ENCODE measurements around the gene CCL11. TPM values are rescaled to one million over a fixed set of nuclear protein-coding genes. Genes with fewer than 3 reads are reported as not detected.
"Not testable (repeated sequence)": the region's sequence is repeated elsewhere in the genome, so short reads cannot be mapped to it uniquely, and the experiment has no call there.

Gene CCL11
- total RNA-seq, 1 experiment from 2014 or later, result not detected

DNA sequence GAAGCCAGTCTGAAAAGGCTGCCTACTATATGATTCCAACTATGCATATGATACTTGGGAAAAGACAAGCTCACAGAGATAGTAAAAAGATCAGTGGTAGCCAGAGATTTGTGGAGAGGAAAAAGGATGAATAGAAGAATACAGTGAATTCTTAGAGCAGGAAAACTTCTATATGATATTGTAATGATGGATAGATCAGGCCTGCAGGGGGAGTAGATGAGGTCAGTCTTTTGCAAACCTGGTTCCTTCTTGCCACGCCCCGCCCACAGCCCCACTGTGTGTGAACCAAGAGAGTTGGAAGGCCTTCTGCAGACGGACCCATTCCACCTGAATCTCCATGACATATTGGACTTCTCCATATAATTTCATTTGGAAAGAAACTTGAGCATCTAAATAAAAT is 32.9 kb downstream of the CCL11 start:
- Mint-ChIP-seq H3K9me3 (ENCODE audit: unreplicated experiment) (no peaks in the 10 kb centered on the region), H3K27me3 (ENCODE audit: insufficient read depth, unreplicated experiment) (peaks cover 6% of the 10 kb centered on the region), H3K27ac (ENCODE audit: unreplicated experiment) (no peak overlapping the region), H3K4me3 (ENCODE audit: unreplicated experiment) (no peak overlapping the region), H3K36me3 (ENCODE audit: insufficient read depth, unreplicated experiment) (no peaks in the 10 kb centered on the region), H3K4me1 (ENCODE audit: low read depth, unreplicated experiment) (no peaks in the 10 kb centered on the region)
- no TSS peak for BruUV-seq (replicated peaks)
- Histone ChIP-seq H3K27me3 (replicated peaks; ENCODE audit: control insufficient read depth, insufficient read depth, low read length) (no peaks in the 10 kb centered on the region), H3K36me3 (ENCODE audit: control insufficient read depth, insufficient read depth, low read length) (no peaks in the 10 kb centered on the region), H3K4me3 (ENCODE audit: low read depth, low read length) (no peak overlapping the region), H3K4me1 (no peaks in the 10 kb centered on the region), H3K9me3 (no peaks in the 10 kb centered on the region)
- intact Hi-C loops (cut with micrococcal nuclease; ENCODE audit: unreplicated experiment), result loop anchor here (5.0 kb wide), 1 partner anchor 44 kb away; the partner anchor contains the start of gene CCL1
- TF ChIP-seq, protein P1, sequence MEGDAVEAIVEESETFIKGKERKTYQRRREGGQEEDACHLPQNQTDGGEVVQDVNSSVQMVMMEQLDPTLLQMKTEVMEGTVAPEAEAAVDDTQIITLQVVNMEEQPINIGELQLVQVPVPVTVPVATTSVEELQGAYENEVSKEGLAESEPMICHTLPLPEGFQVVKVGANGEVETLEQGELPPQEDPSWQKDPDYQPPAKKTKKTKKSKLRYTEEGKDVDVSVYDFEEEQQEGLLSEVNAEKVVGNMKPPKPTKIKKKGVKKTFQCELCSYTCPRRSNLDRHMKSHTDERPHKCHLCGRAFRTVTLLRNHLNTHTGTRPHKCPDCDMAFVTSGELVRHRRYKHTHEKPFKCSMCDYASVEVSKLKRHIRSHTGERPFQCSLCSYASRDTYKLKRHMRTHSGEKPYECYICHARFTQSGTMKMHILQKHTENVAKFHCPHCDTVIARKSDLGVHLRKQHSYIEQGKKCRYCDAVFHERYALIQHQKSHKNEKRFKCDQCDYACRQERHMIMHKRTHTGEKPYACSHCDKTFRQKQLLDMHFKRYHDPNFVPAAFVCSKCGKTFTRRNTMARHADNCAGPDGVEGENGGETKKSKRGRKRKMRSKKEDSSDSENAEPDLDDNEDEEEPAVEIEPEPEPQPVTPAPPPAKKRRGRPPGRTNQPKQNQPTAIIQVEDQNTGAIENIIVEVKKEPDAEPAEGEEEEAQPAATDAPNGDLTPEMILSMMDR (IDR thresholded peaks at IDR 0.05; ENCODE audit: insufficient read depth in 1 of 2, low read depth in 1 of 2, low read length in 1 of 2, severe bottlenecking in 1 of 2, unreplicated experiment in 1 of 2), result peak in 1 of 2 experiments; percentile 31
- DNase-seq, result peak; percentile 43 to 54
- ChIA-PET CTCF (interaction anchor here (4.0 kb wide), 1 partner anchor 43 kb away, joined by 13 read pairs; no protein-coding TSS in a partner anchor), POLR2A (no interaction called here)

DNA sequence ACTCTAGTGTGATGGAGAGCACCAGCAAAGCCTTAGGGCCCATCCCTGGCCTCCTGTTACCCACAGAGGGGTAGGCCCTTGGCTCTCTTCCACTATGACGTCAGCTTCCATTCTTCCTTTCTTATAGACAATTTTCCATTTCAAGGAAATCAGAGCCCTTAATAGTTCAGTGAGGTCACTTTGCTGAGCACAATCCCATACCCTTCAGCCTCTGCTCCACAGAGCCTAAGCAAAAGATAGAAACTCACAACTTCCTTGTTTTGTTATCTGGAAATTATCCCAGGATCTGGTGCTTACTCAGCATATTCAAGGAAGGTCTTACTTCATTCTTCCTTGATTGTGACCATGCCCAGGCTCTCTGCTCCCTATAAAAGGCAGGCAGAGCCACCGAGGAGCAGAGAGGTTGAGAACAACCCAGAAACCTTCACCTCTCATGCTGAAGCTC is 33.5 kb downstream of the CCL11 start, which contains the start of gene CCL8:
Gene CCL8 (plus strand): TSS at position 397 of the 445 bp plus-strand sequence. CDS start 67 bp downstream, outside the sequence.
- Histone ChIP-seq H3K4me1 (no peaks in the 10 kb centered on the region), H3K36me3 (ENCODE audit: control insufficient read depth, insufficient read depth, low read length) (no peaks in the 10 kb centered on the region), H3K27me3 (replicated peaks; ENCODE audit: control insufficient read depth, insufficient read depth, low read length) (no peaks in the 10 kb centered on the region), H3K4me3 (ENCODE audit: low read depth, low read length) (no peak within 1 kb of the TSS), H3K9me3 (no peaks in the 10 kb centered on the region)
- TF ChIP-seq, protein P1 (IDR thresholded peaks at IDR 0.05; ENCODE audit: insufficient read depth in 1 of 2, low read depth in 1 of 2, low read length in 1 of 2, severe bottlenecking in 1 of 2, unreplicated experiment in 1 of 2), result no peak
- H3K36me3 Mint-ChIP-seq (ENCODE audit: insufficient read depth, unreplicated experiment), result no peaks in the 10 kb centered on the region
- CTCF ChIA-PET, result interaction anchor here (4.0 kb wide), 1 partner anchor 42 kb away, joined by 13 read pairs; no protein-coding TSS in a partner anchor
- POLR2A ChIA-PET, result no interaction called here
- no peaks in the 10 kb centered on the region for H3K9me3 Mint-ChIP-seq (ENCODE audit: unreplicated experiment)
- no peak within 1 kb of the TSS for H3K4me3 Mint-ChIP-seq (ENCODE audit: unreplicated experiment)
- no peak within 1 kb of the TSS for H3K27ac Mint-ChIP-seq (ENCODE audit: unreplicated experiment)
- intact Hi-C loops (cut with micrococcal nuclease; ENCODE audit: unreplicated experiment), result loop anchor here (5.0 kb wide), 1 partner anchor 43 kb away; the partner anchor contains the start of gene CCL1
- no TSS peak for BruUV-seq (replicated peaks)
- H3K27me3 Mint-ChIP-seq (ENCODE audit: insufficient read depth, unreplicated experiment), result peaks cover 6% of the 10 kb centered on the region
- DNase-seq, result no peak
- no peaks in the 10 kb centered on the region for H3K4me1 Mint-ChIP-seq (ENCODE audit: low read depth, unreplicated experiment)

DNA sequence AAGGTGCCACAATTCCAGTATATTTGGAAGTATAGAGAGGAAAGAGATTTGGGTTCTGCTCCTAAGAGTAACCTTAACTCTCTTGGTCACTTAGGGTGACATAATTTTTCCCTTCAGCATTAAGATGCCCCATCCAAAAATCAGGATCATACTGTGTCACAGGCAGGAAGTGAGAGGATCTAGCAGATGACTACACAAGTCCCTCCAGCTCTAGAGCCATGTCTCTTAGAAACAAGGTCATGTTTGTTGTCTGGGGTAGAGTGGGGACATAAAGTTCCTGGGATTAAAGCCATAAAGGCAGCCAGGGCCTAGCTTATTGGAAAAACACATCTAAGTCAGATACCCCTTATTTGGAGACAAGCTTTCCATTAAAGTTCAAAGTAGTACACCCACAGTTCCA is 36.4 kb downstream of the CCL11 start:
- ChIA-PET CTCF (no interaction called here), POLR2A (interaction anchor here (0.6 kb wide), 1 partner anchor 132 kb away, joined by 7 read pairs; no protein-coding TSS in a partner anchor)
- BruUV-seq (replicated peaks), result no TSS peak
- H3K4me3 Mint-ChIP-seq (ENCODE audit: unreplicated experiment), result no peak overlapping the region
- Histone ChIP-seq H3K36me3 (ENCODE audit: control insufficient read depth, insufficient read depth, low read length) (no peaks in the 10 kb centered on the region), H3K9me3 (no peaks in the 10 kb centered on the region), H3K4me3 (ENCODE audit: low read depth, low read length) (no peak overlapping the region), H3K4me1 (no peaks in the 10 kb centered on the region), H3K27me3 (replicated peaks; ENCODE audit: control insufficient read depth, insufficient read depth, low read length) (no peaks in the 10 kb centered on the region)
- no peaks in the 10 kb centered on the region for H3K9me3 Mint-ChIP-seq (ENCODE audit: unreplicated experiment)
- H3K27me3 Mint-ChIP-seq (ENCODE audit: insufficient read depth, unreplicated experiment), result peaks cover 12% of the 10 kb centered on the region
- DNase-seq, result no peak
- TF ChIP-seq, protein P1 (IDR thresholded peaks at IDR 0.05; ENCODE audit: insufficient read depth in 1 of 2, low read depth in 1 of 2, low read length in 1 of 2, severe bottlenecking in 1 of 2, unreplicated experiment in 1 of 2), result no peak
- no peaks in the 10 kb centered on the region for H3K36me3 Mint-ChIP-seq (ENCODE audit: insufficient read depth, unreplicated experiment)
- no peaks in the 10 kb centered on the region for H3K4me1 Mint-ChIP-seq (ENCODE audit: low read depth, unreplicated experiment)
- no peak overlapping the region for H3K27ac Mint-ChIP-seq (ENCODE audit: unreplicated experiment)
- intact Hi-C loops (cut with micrococcal nuclease; ENCODE audit: unreplicated experiment), result no loop called here

DNA sequence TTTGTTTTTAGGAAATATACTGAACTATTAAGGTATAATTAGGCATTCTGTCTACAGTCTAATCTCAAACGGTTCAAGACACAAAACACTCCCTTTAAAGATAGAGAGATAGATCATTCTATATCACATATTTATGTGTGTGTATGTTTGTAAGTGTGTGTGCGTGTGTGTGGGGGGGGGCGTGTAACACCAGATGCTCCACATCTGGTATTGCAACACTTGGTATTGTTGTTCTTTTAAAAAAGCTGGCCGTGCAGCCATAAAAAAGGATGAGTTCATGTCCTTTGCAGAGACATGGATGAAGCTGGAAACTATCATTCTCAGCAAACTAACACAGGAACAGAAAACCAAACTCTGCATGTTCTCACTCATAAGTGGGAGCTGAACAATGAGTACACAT is 42.0 kb downstream of the CCL11 start:
- intact Hi-C loops (cut with micrococcal nuclease; ENCODE audit: unreplicated experiment); H3K36me3 Mint-ChIP-seq (ENCODE audit: insufficient read depth, unreplicated experiment); H3K9me3 Mint-ChIP-seq (ENCODE audit: unreplicated experiment); BruUV-seq (replicated peaks); H3K4me3 Mint-ChIP-seq (ENCODE audit: unreplicated experiment); H3K4me1 ChIP-seq; H3K4me3 ChIP-seq (ENCODE audit: low read depth, low read length); POLR2A ChIA-PET; H3K36me3 ChIP-seq (ENCODE audit: control insufficient read depth, insufficient read depth, low read length); H3K4me1 Mint-ChIP-seq (ENCODE audit: low read depth, unreplicated experiment); H3K27ac Mint-ChIP-seq (ENCODE audit: unreplicated experiment); DNase-seq; H3K27me3 ChIP-seq (replicated peaks; ENCODE audit: control insufficient read depth, insufficient read depth, low read length); H3K9me3 ChIP-seq: not testable (repeated sequence)
- peaks cover 29% of the 10 kb centered on the region for H3K27me3 Mint-ChIP-seq (ENCODE audit: insufficient read depth, unreplicated experiment)
- CTCF ChIA-PET, result interaction anchor here (1.3 kb wide), 1 partner anchor 34 kb away, joined by 3 read pairs; no protein-coding TSS in a partner anchor
